GM19240 (cell line): Measurements from ENCODE around the gene B4GAT1.
"Not testable (repeated sequence)": the region's sequence is repeated elsewhere in the genome, so short reads cannot be mapped to it uniquely, and the experiment has no call there.

ENCODE experiments used
- DNase-seq: peaks from one replicate; pipeline ENCODE4 v3.0.0; 2011; ENCODE audit warnings: low spot score; ENCODE audit not compliant: insufficient read length

B4GAT1 gene

DNA sequence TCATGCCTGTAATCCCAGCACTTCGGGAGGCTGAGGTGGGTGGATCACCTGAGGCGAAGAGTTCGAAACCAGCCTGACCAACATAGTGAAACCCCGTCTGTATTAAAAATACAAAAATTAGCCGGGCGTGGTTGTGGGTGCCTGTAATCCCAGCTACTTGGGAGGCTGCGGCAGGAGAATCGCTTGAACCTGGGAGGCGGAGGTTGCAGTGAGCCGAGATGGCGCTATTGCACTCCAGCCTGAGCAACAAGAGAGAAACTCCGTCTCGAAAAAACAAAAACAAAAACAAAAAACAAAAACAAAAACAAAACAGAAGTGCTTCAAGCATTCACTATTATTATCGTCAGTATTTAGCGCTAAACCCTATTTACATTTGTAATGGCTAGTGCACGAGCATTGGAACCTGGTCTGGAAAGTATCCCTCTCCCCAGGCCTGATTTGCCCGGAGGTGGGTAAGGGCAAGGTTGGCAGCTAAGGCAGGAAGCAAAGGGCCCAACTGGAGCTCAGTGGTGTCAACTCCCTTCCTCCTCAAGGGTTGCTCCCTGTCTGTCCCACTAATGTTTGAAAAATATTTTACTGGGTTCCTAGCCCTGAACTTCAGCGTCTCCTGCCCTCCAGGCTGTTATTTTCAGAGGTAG is 36.5 kb downstream of the B4GAT1 start:
- not testable (repeated sequence) for DNase-seq

DNA sequence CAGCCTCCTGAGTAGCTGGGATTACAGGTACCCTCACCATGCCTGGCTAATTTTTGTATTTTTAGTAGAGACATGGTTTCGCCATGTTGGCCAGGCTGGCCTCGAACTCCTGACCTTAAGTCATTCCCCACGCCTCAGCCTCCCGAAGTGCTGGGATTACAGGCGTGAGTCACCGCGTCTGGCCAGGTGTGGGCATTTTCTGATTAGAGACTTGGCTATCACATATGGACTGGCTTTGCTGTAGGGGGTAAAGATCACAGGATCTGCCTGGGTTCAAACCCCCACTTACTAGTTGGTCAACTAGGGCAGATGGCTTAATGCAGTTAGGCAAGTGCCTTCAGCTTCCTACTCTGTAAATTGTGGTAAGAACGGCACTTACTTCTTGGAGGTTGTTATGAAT is 37.1 kb downstream of the B4GAT1 start:
- DNase-seq, result no peak

DNA sequence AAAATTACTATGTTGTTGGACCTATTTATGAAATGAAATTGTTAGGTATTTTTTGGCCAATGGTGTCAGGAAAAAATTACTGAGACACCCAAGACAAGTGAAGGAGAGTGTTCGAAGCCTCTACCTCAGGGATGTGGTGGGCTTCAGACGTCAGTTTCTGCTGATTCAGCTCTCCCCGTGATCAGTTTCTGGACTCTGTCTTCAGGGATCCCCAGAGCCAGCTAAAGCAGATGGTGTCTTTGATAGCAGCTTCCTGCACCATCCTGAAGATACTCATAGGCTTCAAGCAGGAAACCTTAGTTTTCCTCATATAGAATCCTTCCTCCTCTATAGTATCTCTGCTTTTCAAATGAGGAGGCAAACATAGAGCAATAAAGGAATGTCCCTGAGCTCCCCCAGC is 38.0 kb downstream of the B4GAT1 start:
- DNase-seq, result no peak

DNA sequence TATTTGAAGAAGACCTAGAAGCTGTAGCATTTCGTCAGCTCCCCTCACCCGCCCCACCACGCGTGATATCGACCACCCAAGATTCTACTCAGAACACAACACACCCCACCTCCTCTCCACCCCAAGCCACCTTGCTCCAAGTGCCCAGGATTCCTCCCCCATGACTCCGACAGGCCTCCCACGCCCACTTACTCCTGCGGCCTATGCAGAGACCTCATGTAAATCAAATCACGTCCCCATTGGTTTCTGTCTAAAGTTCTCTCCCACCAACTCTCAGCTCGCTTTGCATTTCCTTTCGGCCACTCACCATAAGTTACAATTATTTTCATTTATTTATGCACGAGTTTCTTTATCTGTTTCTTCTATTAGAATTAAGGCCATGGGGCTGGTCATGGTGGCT is 44.8 kb downstream of the B4GAT1 start:
- DNase-seq, result no peak

DNA sequence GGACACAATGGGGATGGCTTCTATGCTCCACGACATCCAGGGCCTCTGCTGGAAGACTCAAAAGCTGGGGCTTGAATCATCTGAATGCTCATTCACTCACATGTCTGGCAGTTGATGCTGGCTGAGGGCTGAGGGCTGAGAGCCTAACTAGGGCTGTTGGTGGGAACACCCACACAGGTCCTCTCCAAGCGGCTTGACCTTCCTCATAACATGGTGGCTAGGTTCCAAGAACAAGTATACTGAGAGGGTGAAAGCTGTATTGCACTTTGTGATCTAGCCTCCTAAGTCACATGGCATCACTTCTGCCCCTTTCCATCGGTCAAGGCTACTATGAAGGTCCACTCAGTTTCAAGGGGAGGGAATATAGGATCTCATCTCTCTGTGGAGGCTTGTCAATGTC is 48.2 kb downstream of the B4GAT1 start:
- DNase-seq, result no peak

DNA sequence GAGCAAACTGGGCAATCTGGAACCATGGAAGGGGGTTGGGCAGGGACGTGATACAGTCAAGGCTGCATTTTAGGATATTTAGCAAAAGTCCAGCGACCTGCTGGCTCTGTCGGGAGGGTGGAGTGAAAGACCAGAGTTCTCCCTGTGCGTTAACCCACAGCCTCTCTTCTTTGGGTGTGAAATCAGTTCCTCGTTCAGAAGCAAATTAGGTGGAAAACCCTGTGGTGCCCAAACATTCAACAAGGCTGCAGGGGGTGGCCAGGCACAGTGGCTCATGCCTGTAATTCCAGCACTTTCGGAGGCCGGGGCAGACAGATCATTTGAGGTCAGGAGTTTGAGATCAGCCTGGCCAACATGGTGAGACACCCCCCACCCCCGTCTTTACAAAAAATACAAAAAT is 49.8 kb downstream of the B4GAT1 start:
- DNase-seq, result no peak
